MM.1S (cell line): ENCODE results near the gene C15orf39.
"Not testable (repeated sequence)": the region's sequence is repeated elsewhere in the genome, so short reads cannot be mapped to it uniquely, and the experiment has no call there.

Experiments used
- DNase-seq: peaks from one replicate; pipeline ENCODE4 v3.0.0-alpha.2; 2015
- H2AFZ ChIP-seq: fragments of 300-600 bp; sonication (generic); 2 replicates; pipeline ENCODE4 v1.6.0; 2016; ENCODE audit warnings: antibody characterized with exemption, low read length
- H3F3A ChIP-seq: fragments of 300-600 bp; sonication (generic); 2 replicates; pipeline ENCODE4 v1.6.1; 2016; ENCODE audit warnings: mild to moderate bottlenecking, antibody characterized with exemption, low read length, moderate library complexity, mixed read lengths; ENCODE audit not compliant: insufficient read depth
- H3K27ac ChIP-seq: fragments of 300-600 bp; sonication (generic); 2 replicates; pipeline ENCODE4 v1.5.1; 2016; ENCODE audit warnings: mild to moderate bottlenecking, low read length
- H3K27me3 ChIP-seq: fragments of 300-600 bp; sonication (generic); replicated peaks from 2 replicates; pipeline ENCODE4 v1.6.0; 2016; ENCODE audit warnings: low read length; ENCODE audit not compliant: insufficient read depth
- H3K36me3 ChIP-seq: fragments of 300-600 bp; sonication (generic); replicated peaks from 2 replicates; pipeline ENCODE4 v1.6.1; 2016; ENCODE audit warnings: mild to moderate bottlenecking, low read length, mixed read lengths; ENCODE audit not compliant: insufficient read depth
- H3K4me1 ChIP-seq: fragments of 300-600 bp; sonication (generic); 2 replicates; pipeline ENCODE4 v1.6.1; 2016; ENCODE audit warnings: low read length, mixed read lengths
- H3K4me2 ChIP-seq: fragments of 300-600 bp; sonication (generic); 2 replicates; pipeline ENCODE4 v1.6.0; 2016; ENCODE audit warnings: low read depth, low read length
- H3K4me3 ChIP-seq: fragments of 300-600 bp; sonication (generic); 2 replicates; pipeline ENCODE4 v1.5.1; 2016; ENCODE audit warnings: low read length, mixed read lengths
- H3K79me2 ChIP-seq: fragments of 300-600 bp; sonication (generic); 2 replicates; pipeline ENCODE4 v1.6.1; 2016; ENCODE audit warnings: mixed run types, low read length, mixed read lengths
- H3K9ac ChIP-seq: fragments of 300-600 bp; sonication (generic); 2 replicates; pipeline ENCODE4 v1.6.1; 2016; ENCODE audit warnings: low read length, mixed read lengths
- H3K9me2 ChIP-seq: fragments of 300-600 bp; sonication (generic); replicated peaks from 2 replicates; pipeline ENCODE4 v1.6.1; 2016; ENCODE audit warnings: mild to moderate bottlenecking, low read length, mixed read lengths; ENCODE audit not compliant: insufficient read depth
- H3K9me3 ChIP-seq: fragments of 300-600 bp; sonication (generic); replicated peaks from 2 replicates; pipeline ENCODE4 v1.6.1; 2016; ENCODE audit warnings: mild to moderate bottlenecking, low read length, mixed read lengths; ENCODE audit not compliant: insufficient read depth
- H4K20me1 ChIP-seq: fragments of 300-600 bp; sonication (generic); 2 replicates; pipeline ENCODE4 v1.6.1; 2016; ENCODE audit warnings: mild to moderate bottlenecking, low read length, moderate library complexity, mixed read lengths; ENCODE audit not compliant: insufficient read depth
- EZH2 ChIP-seq: fragments of 300-600 bp; sonication (generic); optimal IDR thresholded peaks from 2 replicates; pipeline ENCODE3; 2017; ENCODE audit warnings: low read depth, mild to moderate bottlenecking, antibody characterized with exemption, low read length, mixed read lengths
- EZH2phosphoT487 ChIP-seq: fragments of 300-600 bp; sonication (generic); IDR thresholded peaks from 2 replicates; pipeline ENCODE4 v1.6.1; 2018; ENCODE audit warnings: antibody characterized with exemption, low read length
- TF ChIP-seq, protein P1 (sequence below): fragments of 300-600 bp; sonication (generic); IDR thresholded peaks from 2 replicates; pipeline ENCODE4 v1.5.1; 2016; ENCODE audit warnings: antibody characterized with exemption, low read length, mixed read lengths

Gene C15orf39

DNA sequence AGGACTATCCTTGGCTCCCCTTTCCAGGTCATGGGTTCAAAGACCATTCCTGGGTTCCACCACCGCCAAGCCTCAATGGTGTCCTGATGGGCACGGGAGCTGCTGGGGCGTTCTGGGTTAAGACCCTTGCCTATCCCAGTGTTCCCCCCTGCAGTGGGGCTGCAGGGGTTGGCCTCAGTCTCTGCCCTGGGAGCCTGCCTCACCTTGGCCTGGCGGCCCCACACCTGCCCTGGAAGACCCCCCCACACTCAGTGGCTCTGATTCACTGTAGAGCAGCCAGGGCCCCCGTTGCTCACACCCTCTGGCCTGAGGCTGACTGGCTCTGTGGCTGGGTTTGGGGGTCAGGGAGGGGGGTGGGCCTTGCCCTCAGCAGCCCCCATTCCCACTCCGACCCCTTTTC is 22.0 kb downstream of the C15orf39 start:
- no peak overlapping the region for H3K27ac ChIP-seq
- peaks cover 8% of the 10 kb centered on the region; the same call in 1 of the 2 replicates for H3K4me1 ChIP-seq
- no peaks in the 10 kb centered on the region for H3K9me3 ChIP-seq
- H2AFZ ChIP-seq: no peak overlapping the region
- TF ChIP-seq EZH2phosphoT487 (no peak), EZH2 (no peak)
- TF ChIP-seq, protein P1, sequence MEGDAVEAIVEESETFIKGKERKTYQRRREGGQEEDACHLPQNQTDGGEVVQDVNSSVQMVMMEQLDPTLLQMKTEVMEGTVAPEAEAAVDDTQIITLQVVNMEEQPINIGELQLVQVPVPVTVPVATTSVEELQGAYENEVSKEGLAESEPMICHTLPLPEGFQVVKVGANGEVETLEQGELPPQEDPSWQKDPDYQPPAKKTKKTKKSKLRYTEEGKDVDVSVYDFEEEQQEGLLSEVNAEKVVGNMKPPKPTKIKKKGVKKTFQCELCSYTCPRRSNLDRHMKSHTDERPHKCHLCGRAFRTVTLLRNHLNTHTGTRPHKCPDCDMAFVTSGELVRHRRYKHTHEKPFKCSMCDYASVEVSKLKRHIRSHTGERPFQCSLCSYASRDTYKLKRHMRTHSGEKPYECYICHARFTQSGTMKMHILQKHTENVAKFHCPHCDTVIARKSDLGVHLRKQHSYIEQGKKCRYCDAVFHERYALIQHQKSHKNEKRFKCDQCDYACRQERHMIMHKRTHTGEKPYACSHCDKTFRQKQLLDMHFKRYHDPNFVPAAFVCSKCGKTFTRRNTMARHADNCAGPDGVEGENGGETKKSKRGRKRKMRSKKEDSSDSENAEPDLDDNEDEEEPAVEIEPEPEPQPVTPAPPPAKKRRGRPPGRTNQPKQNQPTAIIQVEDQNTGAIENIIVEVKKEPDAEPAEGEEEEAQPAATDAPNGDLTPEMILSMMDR: no peak
- DNase-seq: no peak
- H3K4me3 ChIP-seq: no peak overlapping the region
- no peaks in the 10 kb centered on the region for H3K79me2 ChIP-seq
- no peak overlapping the region for H3K4me2 ChIP-seq
- H3K9ac ChIP-seq: no peak overlapping the region
- no peaks in the 10 kb centered on the region for H3K9me2 ChIP-seq
- 0 out of 2 replicates have a peak, but pooled peaks cover 4% of the 10 kb centered on the region for H3F3A ChIP-seq
- no peaks in the 10 kb centered on the region for H4K20me1 ChIP-seq
- H3K36me3 ChIP-seq: no peaks in the 10 kb centered on the region
- peaks cover 16% of the 10 kb centered on the region; the same call in 1 of the 2 replicates for H3K27me3 ChIP-seq

DNA sequence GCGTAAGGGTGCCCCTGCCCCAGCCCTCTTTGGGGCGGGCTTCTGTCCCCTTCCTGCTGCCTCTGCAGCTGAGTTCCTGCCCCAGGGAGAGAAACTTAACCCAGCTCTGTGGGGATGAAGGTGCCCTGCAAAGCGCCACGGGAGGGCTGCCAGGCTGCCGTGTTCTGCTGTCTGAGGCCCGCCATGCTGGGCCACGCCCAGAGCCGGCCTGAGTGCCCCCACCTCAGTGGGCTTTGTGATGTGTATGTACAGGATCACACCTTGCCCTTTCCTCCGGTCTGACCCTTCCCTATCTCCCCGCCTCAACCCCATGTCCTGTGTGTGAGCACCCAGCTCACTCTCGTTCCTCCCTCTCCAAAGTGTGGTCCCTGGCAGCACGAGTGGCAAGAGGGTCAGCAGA is 22.6 kb downstream of the C15orf39 start:
- H3K4me1 ChIP-seq: peaks cover 4% of the 10 kb centered on the region; the same call in 1 of the 2 replicates
- H4K20me1 ChIP-seq: no peaks in the 10 kb centered on the region
- peaks cover 22% of the 10 kb centered on the region; the same call in 1 of the 2 replicates for H3K27me3 ChIP-seq

DNA sequence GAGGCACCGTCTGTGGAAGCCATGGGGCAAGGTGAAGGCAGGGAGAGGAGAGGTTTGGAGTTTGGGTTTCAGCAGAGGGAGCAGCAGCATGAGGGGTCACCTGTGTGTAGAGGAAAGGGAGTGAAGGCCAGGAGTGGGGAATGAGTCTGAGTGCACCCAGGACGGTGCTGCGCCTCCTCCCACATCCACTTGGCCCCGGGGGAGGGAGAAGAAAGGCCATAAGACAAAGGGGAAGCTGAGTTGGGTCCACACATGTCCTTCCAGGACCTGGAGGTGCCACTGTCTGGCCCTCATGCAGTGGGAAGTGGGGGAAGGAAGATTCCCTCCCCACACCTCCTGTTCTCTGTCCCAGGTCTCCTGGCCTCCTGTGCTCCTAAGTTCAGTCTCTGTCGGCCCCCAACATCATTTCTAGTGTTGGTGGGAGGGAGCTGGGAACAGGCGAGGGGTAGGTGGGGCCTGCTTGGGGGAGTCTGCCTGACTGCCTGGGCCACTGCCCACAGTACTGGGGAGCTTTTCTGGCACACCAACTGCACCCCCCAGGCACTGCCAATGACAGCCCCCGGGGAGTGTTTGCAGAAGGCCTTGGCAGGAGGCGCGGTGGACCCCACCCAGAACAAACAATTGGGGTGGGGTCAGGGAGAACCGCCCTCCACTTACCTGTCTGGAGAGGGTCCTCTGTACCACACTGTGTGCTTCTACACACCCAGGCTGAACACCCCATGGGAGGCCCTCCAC is 23.6 kb downstream of the C15orf39 start:
- not testable (repeated sequence) for H3K79me2 ChIP-seq, H3K9me3 ChIP-seq, H4K20me1 ChIP-seq, H3K4me3 ChIP-seq, H3K4me2 ChIP-seq, H3K27ac ChIP-seq, H3K36me3 ChIP-seq, DNase-seq, H3K4me1 ChIP-seq, H2AFZ ChIP-seq, H3F3A ChIP-seq, H3K9ac ChIP-seq, H3K9me2 ChIP-seq
- peaks cover 30% of the 10 kb centered on the region for H3K27me3 ChIP-seq

More for the DNA sequence above, 22.6 kb downstream of the C15orf39 start:
- Histone ChIP-seq H3K9me3 (no peaks in the 10 kb centered on the region), H3K27ac (no peak overlapping the region), H2AFZ (no peak overlapping the region), H3K4me3 (no peak overlapping the region), H3K36me3 (no peaks in the 10 kb centered on the region), H3K9ac (no peak overlapping the region), H3K4me2 (no peak overlapping the region), H3K9me2 (no peaks in the 10 kb centered on the region), H3K79me2 (no peaks in the 10 kb centered on the region), H3F3A (no peaks in the 10 kb centered on the region)
- no peak for DNase-seq
- TF ChIP-seq EZH2phosphoT487: no peak
- TF ChIP-seq EZH2: no peak

DNA sequence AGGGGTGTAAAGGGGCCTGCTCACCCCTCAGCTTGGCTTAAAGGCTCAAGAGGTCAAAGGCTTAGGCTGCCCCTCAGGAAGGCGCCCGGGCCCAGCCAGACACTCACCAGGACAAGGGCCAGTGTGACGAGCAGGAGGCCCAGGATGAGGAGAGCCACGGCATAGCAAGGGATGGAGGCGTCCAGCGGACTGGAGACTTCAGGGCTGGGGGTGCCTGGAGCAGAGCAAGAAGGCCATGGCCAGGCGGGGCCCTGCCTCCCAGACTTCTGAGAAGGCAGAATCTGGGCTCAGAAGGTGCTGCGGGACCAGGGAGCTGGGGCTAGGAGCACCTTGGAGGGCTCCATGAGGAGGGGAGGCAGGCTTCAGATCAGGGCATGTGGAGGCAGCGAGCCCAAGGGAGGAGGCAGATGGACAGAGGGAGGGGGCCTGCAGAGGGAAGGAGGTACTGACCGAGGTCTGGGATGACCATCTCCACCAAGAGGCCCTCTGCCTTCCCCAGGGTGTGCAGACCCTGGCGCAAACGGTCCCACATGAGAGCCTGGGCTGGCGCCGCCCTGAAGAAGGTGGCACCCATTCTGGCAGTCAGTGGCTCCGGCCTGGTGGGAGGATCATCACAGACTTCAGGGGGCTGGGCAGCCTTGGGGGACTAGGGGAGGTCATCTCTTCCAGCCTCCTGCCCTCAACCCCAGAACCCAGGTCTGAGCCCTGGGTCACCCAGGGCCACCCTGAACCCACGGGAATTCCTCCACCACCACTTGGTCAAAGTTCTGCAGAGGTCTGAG is 24.5 kb downstream of the C15orf39 start:
- Histone ChIP-seq H3K9me2 (no peaks in the 10 kb centered on the region), H3K9ac (no peak overlapping the region), H3K27me3 (peaks cover 31% of the 10 kb centered on the region), H3F3A (no peaks in the 10 kb centered on the region), H3K36me3 (no peaks in the 10 kb centered on the region), H4K20me1 (no peaks in the 10 kb centered on the region), H3K4me2 (no peak overlapping the region), H3K9me3 (no peaks in the 10 kb centered on the region), H3K79me2 (no peaks in the 10 kb centered on the region), H2AFZ (no peak overlapping the region), H3K27ac (no peak overlapping the region), H3K4me3 (no peak overlapping the region), H3K4me1 (no peaks in the 10 kb centered on the region)
- DNase-seq: no peak
- no peak for TF ChIP-seq EZH2phosphoT487
- no peak for TF ChIP-seq EZH2
- TF ChIP-seq, protein P1: no peak

DNA sequence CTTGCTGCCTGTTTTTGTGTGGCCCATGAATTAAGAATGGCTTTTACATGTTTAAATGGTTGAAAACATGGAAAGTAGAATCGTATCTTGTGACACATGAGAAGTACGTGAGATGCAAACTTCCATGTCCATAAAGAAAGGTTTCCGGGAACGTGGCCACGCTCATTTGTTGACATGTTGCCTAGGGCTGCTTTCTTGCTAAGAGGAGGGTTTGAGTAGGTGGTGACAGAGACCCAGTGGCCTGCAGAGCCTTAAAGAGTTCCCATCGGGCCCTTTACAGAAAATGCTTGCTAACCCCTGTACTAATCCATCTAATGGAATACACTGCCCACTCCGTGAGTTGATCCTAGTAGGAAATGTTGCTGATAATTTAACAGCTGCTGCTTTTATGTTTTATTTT is 25.4 kb downstream of the C15orf39 start:
- not testable (repeated sequence) for H3K4me2 ChIP-seq, H3F3A ChIP-seq, H3K9me2 ChIP-seq, H3K9me3 ChIP-seq, H2AFZ ChIP-seq, DNase-seq, H3K9ac ChIP-seq, H3K4me3 ChIP-seq, H4K20me1 ChIP-seq, H3K4me1 ChIP-seq, H3K79me2 ChIP-seq, H3K36me3 ChIP-seq, H3K27ac ChIP-seq
- peaks cover 41% of the 10 kb centered on the region for H3K27me3 ChIP-seq
